GM23338 (cell line): Measurements from ENCODE around the gene POLD3. TPM values are rescaled to one million over a fixed set of nuclear protein-coding genes. Genes with fewer than 3 reads are reported as not detected.

Experiments
- ATAC-seq: fragments of 200-7000 bp; cut with Tn5 transposase; 3 replicates; pipeline ENCODE4 v1.9.1; 2020
- DNase-seq: peaks from one replicate; pipeline ENCODE4 v3.0.0-alpha.2; 2015; ENCODE audit warnings: low spot score
- H2AFZ ChIP-seq: fragments of 200-600 bp; sonication (generic); 2 replicates; pipeline ENCODE4 v1.8.0; 2016; ENCODE audit warnings: antibody characterized with exemption, mild to moderate bottlenecking, moderate library complexity
- H3F3A ChIP-seq: fragments of 200-600 bp; sonication (generic); replicated peaks from 2 replicates; pipeline ENCODE4 v1.8.0; 2017; ENCODE audit warnings: antibody characterized with exemption, mixed run types, low read depth
- H3K27ac ChIP-seq: fragments of 200-600 bp; sonication (generic); 2 replicates; pipeline ENCODE4 v1.6.1; 2016; ENCODE audit warnings: low read depth
- H3K27me3 ChIP-seq: fragments of 200-600 bp; sonication (generic); 2 replicates; pipeline ENCODE4 v1.8.0; 2016; ENCODE audit warnings: mild to moderate bottlenecking, mixed run types, moderate library complexity; ENCODE audit not compliant: insufficient read depth
- H3K36me3 ChIP-seq: fragments of 200-600 bp; sonication (generic); 2 replicates; pipeline ENCODE4 v1.8.0; 2016; ENCODE audit warnings: mild to moderate bottlenecking; ENCODE audit not compliant: insufficient read depth
- H3K4me1 ChIP-seq: fragments of 200-600 bp; sonication (generic); 2 replicates; pipeline ENCODE4 v1.8.0; 2016; ENCODE audit warnings: mild to moderate bottlenecking, moderate library complexity; ENCODE audit not compliant: insufficient read depth
- H3K4me2 ChIP-seq: fragments of 200-600 bp; sonication (generic); 2 replicates; pipeline ENCODE4 v1.7.1; 2017; ENCODE audit warnings: mixed run types
- H3K4me3 ChIP-seq: fragments of 200-600 bp; sonication (generic); 2 replicates; pipeline ENCODE4 v1.6.1; 2016; ENCODE audit warnings: mixed run types
- H3K79me2 ChIP-seq: fragments of 200-600 bp; sonication (generic); replicated peaks from 2 replicates; pipeline ENCODE4 v1.8.0; 2017; ENCODE audit warnings: mild to moderate bottlenecking; ENCODE audit not compliant: insufficient read depth
- H3K9me2 ChIP-seq: fragments of 200-600 bp; sonication (generic); 2 replicates; pipeline ENCODE4 v1.8.0; 2017; ENCODE audit not compliant: insufficient read depth
- H4K20me1 ChIP-seq: fragments of 200-600 bp; sonication (generic); replicated peaks from 2 replicates; pipeline ENCODE4 v1.8.0; 2017; ENCODE audit warnings: mild to moderate bottlenecking; ENCODE audit not compliant: insufficient read depth
- H3K27ac Mint-ChIP-seq: 2 replicates; pipeline ENCODE4 v1.8.0; 2020; ENCODE audit warnings: inconsistent platforms, mild to moderate bottlenecking, moderate library complexity, mixed read lengths
- H3K27me3 Mint-ChIP-seq: 3 replicates; pipeline ENCODE4 v1.8.0; 2022; ENCODE audit warnings: low read depth, mild to moderate bottlenecking, moderate library complexity, mixed read lengths, inconsistent platforms; ENCODE audit not compliant: insufficient read depth, poor library complexity
- H3K36me3 Mint-ChIP-seq: 3 replicates; pipeline ENCODE4 v1.8.0; 2021; ENCODE audit warnings: low read depth, mild to moderate bottlenecking, inconsistent platforms, moderate library complexity, mixed read lengths
- H3K4me1 Mint-ChIP-seq: 3 replicates; pipeline ENCODE4 v1.8.0; 2020; ENCODE audit warnings: mild to moderate bottlenecking, inconsistent platforms, mixed read lengths
- H3K4me3 Mint-ChIP-seq: 3 replicates; pipeline ENCODE4 v1.8.0; 2021; ENCODE audit warnings: moderate library complexity, mild to moderate bottlenecking, inconsistent platforms, mixed read lengths
- H3K9me3 Mint-ChIP-seq: 3 replicates; pipeline ENCODE4 v1.8.0; 2020; ENCODE audit warnings: moderate library complexity, mild to moderate bottlenecking, inconsistent platforms, mixed read lengths
- CREB1 ChIP-seq: fragments of 250-450 bp; sonication (Bioruptor Pico); IDR thresholded peaks from 2 replicates; pipeline ENCODE4 v1.5.0; 2020; ENCODE audit warnings: low read depth, mild to moderate bottlenecking, moderate library complexity
- CTCF ChIP-seq, 2 experiments: fragments of 200-600 bp in 1 of 2; sonication (generic) in 1 of 2; conservative IDR thresholded peaks; 2 replicates each; pipeline versions ENCODE4 v1.5.1 to v1.6.1; 2016 to 2017; ENCODE audit warnings: antibody characterized with exemption in 2 of 2, low read depth in 2 of 2, mild to moderate bottlenecking in 2 of 2, moderate library complexity in 1 of 2
- ETS1 ChIP-seq: IDR thresholded peaks from 2 replicates; pipeline ENCODE4 v1.6.1; 2016; ENCODE audit warnings: antibody characterized with exemption
- EZH2 ChIP-seq: fragments of 200-600 bp; sonication (generic); IDR thresholded peaks from one replicate; pipeline ENCODE4 v1.8.0; 2017; ENCODE audit warnings: antibody characterized with exemption, mild to moderate bottlenecking, low read depth; ENCODE audit not compliant: unreplicated experiment
- EZH2phosphoT487 ChIP-seq: fragments of 200-600 bp; sonication (generic); IDR thresholded peaks from one replicate; pipeline ENCODE4 v1.8.1; 2018; ENCODE audit warnings: antibody characterized with exemption; ENCODE audit not compliant: unreplicated experiment
- JUNB ChIP-seq: IDR thresholded peaks from one replicate; pipeline ENCODE4 v1.6.1; 2016; ENCODE audit warnings: antibody characterized with exemption; ENCODE audit not compliant: unreplicated experiment
- NANOG ChIP-seq: IDR thresholded peaks from 2 replicates; pipeline ENCODE4 v1.6.1; 2016; ENCODE audit warnings: antibody characterized with exemption, borderline replicate concordance
- POLR2AphosphoS5 ChIP-seq: IDR thresholded peaks from 2 replicates; pipeline ENCODE4 v1.6.1; 2016; ENCODE audit warnings: antibody characterized with exemption, low read depth
- REST ChIP-seq: IDR thresholded peaks from one replicate; pipeline ENCODE4 v1.6.1; 2018; ENCODE audit warnings: antibody characterized with exemption; ENCODE audit not compliant: unreplicated experiment
- STAT1 ChIP-seq: IDR thresholded peaks from one replicate; pipeline ENCODE4 v1.6.1; 2016; ENCODE audit warnings: antibody characterized with exemption; ENCODE audit not compliant: unreplicated experiment
- ZNF114 ChIP-seq: fragments of 250-450 bp; sonication (Bioruptor Pico); IDR thresholded peaks from 2 replicates; pipeline ENCODE4 v1.5.0; 2020; ENCODE audit warnings: mild to moderate bottlenecking, moderate library complexity
- ZNF331 ChIP-seq: fragments of 250-450 bp; sonication (Bioruptor Pico); IDR thresholded peaks from 2 replicates; pipeline ENCODE4 v1.5.0; 2020; ENCODE audit warnings: low read depth, mild to moderate bottlenecking, moderate library complexity
- ZNF462 ChIP-seq: fragments of 250-450 bp; sonication (Bioruptor Pico); IDR thresholded peaks from 2 replicates; pipeline ENCODE4 v1.5.0; 2020; ENCODE audit warnings: mild to moderate bottlenecking, moderate library complexity
- polyA plus RNA-seq: library from polyadenylated mRNA; unstranded; fragments of >200 nt; fragmentation: Nextera tagmentation; extraction: Ambion mirVana; gene quantifications from 2 replicates; pipeline ENCODE4 v1.2.1, GENCODE V29; 2016
- total RNA-seq: library from RNA; depleted of rRNA; stranded (reverse); fragments of >200 nt; shearing (Covaris generic); gene quantifications from 2 replicates; pipeline ENCODE4 v1.2.3, GENCODE V29; 2014

Gene POLD3
- total and polyA plus RNA-seq, 2 experiments from 2014 or later, result 21.9 to 50.1 TPM

GRCh38 chr11:74689666-74690065 is 97.3 kb downstream of the POLD3 start (continued):
- no peak for TF ChIP-seq EZH2
- TF ChIP-seq ZNF114 (CRISPR knock-in tag), result no peak

- peaks cover 5% of the 10 kb centered on the region; the same call in 1 of the 2 replicates for H3K9me2 ChIP-seq
- H3K79me2 ChIP-seq, result no peaks in the 10 kb centered on the region
These were observed 99.4 kb downstream of the POLD3 start for GRCh38 chr11:74691755-74692154.

More at GRCh38 chr11:74691755-74692154, 99.4 kb downstream of the POLD3 start:
- peaks cover 12% of the 10 kb centered on the region for H3K27me3 Mint-ChIP-seq
- peaks cover 8% of the 10 kb centered on the region; the same call in 1 of the 2 replicates for H3K4me1 ChIP-seq
- TF ChIP-seq REST (no peak), STAT1 (no peak), JUNB (no peak), EZH2phosphoT487 (no peak), ZNF114 (CRISPR knock-in tag) (no peak), ZNF331 (CRISPR knock-in tag) (no peak), ETS1 (no peak), CREB1 (CRISPR knock-in tag) (no peak), NANOG (no peak), CTCF (conservative IDR thresholded peaks at IDR 0.05; ENCODE audit: low read depth in 2 of 2) (no peak), ZNF462 (CRISPR knock-in tag) (no peak), EZH2 (no peak), POLR2AphosphoS5 (no peak)
- H3K27ac ChIP-seq, result no peak overlapping the region
- H3K36me3 ChIP-seq, result no peaks in the 10 kb centered on the region
- no peaks in the 10 kb centered on the region for H3K27me3 ChIP-seq
- H2AFZ ChIP-seq, result no peak overlapping the region
- H3F3A ChIP-seq, result no peaks in the 10 kb centered on the region
- no peak overlapping the region for H3K4me2 ChIP-seq
- H3K27ac Mint-ChIP-seq, result no peak overlapping the region
- H3K36me3 Mint-ChIP-seq, result no peaks in the 10 kb centered on the region
- DNase-seq (no peak), ATAC-seq (no peak)
- no peak overlapping the region for H3K4me3 ChIP-seq
- H4K20me1 ChIP-seq, result no peaks in the 10 kb centered on the region
- no peaks in the 10 kb centered on the region; the same call in 2 of the 3 replicates for H3K9me3 Mint-ChIP-seq
- H3K4me3 Mint-ChIP-seq, result no peak overlapping the region
- peaks cover 10% of the 10 kb centered on the region for H3K4me1 Mint-ChIP-seq
